Heart left ventricle (tissue), 13 donors: Measurements from ENCODE around the gene ANXA2.

ENCODE experiments used
- POLR2A ChIP-seq, 2 donors: fragments of 450-650 bp; IDR thresholded peaks; one replicate each; pipeline ENCODE4 v1.6.1; 2017; ENCODE audit warnings: antibody characterized with exemption in 2 of 2, mild to moderate bottlenecking in 2 of 2, moderate library complexity in 2 of 2
- TF ChIP-seq, protein P1 (sequence below), 12 donors: fragments of 200-600 bp; sonication (generic) in 4 of 12; IDR thresholded peaks; one replicate each; pipeline versions ENCODE4 v1.5.0 to v1.8.0; 2018 to 2022; ENCODE audit warnings: antibody characterized with exemption in 12 of 12, mild to moderate bottlenecking in 5 of 12
- donor health status: ischemic (EF 13 %, LVEDD 7.1; RV severe dilation, severe dysfunction).
- donor health status: DM: no; HTN: yes; CAD: no.
- donor health status: DM: no; HTN: no; CAD: no.
- donor health status: ischemic (EF 25% LVEDD 6.9; RV normal size, moderate dysfunction).
- donor health status: ischemic (EF 25% LVEDD 5.7; RV mildly dilated, moderate dysfunction).
- donor health status: ischemic (EF 35%, LVEDD 5.7; RV mildly dilated, moderate dysfunction).
- donor health status: nonischemic (EF 11% LVEDD 7.7; RV severe dilation, severe dysfunction).
- donor health status: DM: yes; HTN: yes; CAD: no.
- donor health status: PGD.
- donor health status: ischemic (EF 29% LVEDD 5.4; RV normal size, mild dysfunction).
- donor health status: nonischemic (EF 23%, LVEDD 6.1; RV moderate dilation, normal function).

DNA sequence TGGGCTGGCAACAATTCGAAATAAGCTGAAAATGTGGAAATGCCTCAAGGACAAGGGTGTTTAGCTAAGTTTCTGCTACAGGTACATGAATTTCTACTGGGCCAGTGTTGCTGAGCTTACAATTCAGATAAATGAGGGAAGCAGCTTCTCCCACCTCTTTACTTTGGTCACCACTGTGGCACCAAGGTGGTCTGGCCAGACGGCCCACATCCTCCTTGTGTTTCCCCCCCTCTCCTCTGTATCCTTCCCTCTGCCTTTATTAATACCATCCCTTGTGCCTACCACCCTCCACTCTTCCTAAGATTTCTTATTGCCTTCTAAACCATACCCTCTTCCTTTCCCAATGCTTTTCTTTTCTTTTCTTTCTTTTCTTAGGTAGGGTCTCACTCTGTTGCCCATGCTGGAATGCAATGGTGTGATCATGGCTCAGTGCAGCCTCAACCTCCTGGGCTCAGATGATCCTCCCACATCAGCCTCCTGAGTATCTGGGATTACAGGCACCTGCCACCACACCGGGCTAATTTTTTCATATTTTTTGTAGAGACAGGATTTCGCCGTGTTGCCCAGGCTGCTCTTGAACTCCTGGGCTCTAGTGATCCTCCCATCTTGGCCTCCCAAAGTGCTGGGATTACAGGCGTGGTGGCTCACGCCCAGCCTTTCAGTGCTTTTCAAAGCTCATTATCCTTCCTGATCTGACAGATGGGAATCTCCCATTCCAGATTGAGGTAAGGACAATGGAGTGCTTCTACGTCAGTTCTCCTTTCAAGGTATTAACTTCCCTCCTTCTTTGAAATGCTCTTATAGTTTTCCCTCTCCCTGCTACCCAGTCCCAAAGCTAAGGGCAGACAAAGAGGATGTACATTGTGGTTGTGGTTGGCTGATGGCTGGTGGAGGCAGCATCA, 14.8 kb downstream of the ANXA2 start:
- TF ChIP-seq, protein P1, sequence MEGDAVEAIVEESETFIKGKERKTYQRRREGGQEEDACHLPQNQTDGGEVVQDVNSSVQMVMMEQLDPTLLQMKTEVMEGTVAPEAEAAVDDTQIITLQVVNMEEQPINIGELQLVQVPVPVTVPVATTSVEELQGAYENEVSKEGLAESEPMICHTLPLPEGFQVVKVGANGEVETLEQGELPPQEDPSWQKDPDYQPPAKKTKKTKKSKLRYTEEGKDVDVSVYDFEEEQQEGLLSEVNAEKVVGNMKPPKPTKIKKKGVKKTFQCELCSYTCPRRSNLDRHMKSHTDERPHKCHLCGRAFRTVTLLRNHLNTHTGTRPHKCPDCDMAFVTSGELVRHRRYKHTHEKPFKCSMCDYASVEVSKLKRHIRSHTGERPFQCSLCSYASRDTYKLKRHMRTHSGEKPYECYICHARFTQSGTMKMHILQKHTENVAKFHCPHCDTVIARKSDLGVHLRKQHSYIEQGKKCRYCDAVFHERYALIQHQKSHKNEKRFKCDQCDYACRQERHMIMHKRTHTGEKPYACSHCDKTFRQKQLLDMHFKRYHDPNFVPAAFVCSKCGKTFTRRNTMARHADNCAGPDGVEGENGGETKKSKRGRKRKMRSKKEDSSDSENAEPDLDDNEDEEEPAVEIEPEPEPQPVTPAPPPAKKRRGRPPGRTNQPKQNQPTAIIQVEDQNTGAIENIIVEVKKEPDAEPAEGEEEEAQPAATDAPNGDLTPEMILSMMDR (IDR thresholded peaks at IDR 0.05), result no peak
- no peak for TF ChIP-seq POLR2A (IDR thresholded peaks at IDR 0.05)
